CD14-positive monocyte (primary cell): ENCODE measurements around the gene CFAP92. TPM values are rescaled to one million over a fixed set of nuclear protein-coding genes. Genes with fewer than 3 reads are reported as not detected.

Source experiments
- DNase-seq, 3 donors: peaks; one replicate each; pipeline ENCODE4 v3.0.0-alpha.2; 2011 to 2022
- H2AFZ ChIP-seq: 2 replicates; pipeline ENCODE4 v1.6.0; 2012; ENCODE audit warnings: mild to moderate bottlenecking, low read depth, low read length, inconsistent platforms; ENCODE audit not compliant: insufficient read depth, poor library complexity, severe bottlenecking
- H3K27ac ChIP-seq, 2 donors: 1 replicate in 1 of 2; 2 replicates in 1 of 2; pipeline ENCODE4 v1.5.1; 2012 to 2013; ENCODE audit warnings: low read length in 2 of 2, control low read depth in 1 of 2, inconsistent platforms in 1 of 2, low read depth in 1 of 2, mild to moderate bottlenecking in 1 of 2
- H3K27me3 ChIP-seq, 2 donors: one replicate each; pipeline versions ENCODE4 v1.6.0 to v1.6.1; 2011 to 2013; ENCODE audit warnings: low read length in 2 of 2; ENCODE audit not compliant: control insufficient read depth in 2 of 2, insufficient read depth in 2 of 2
- H3K36me3 ChIP-seq, 2 donors: replicated peaks in 1 of 2; 1 replicate in 1 of 2; 2 replicates in 1 of 2; pipeline versions ENCODE4 v1.5.1 to v1.6.1; 2012 to 2013; ENCODE audit warnings: low read length in 2 of 2, control low read depth in 1 of 2, inconsistent platforms in 1 of 2, mild to moderate bottlenecking in 1 of 2; ENCODE audit not compliant: insufficient read depth in 2 of 2, control insufficient read depth in 1 of 2
- H3K4me1 ChIP-seq, 2 donors: 1 replicate in 1 of 2; 2 replicates in 1 of 2; pipeline versions ENCODE4 v1.5.1 to v1.6.1; 2012 to 2013; ENCODE audit warnings: low read length in 2 of 2, control low read depth in 1 of 2, inconsistent platforms in 1 of 2, mild to moderate bottlenecking in 1 of 2, moderate library complexity in 1 of 2; ENCODE audit not compliant: insufficient read depth in 2 of 2, control insufficient read depth in 1 of 2
- H3K4me2 ChIP-seq: replicated peaks from 2 replicates; pipeline ENCODE3; 2012; ENCODE audit warnings: low read length, moderate library complexity, mild to moderate bottlenecking; ENCODE audit not compliant: poor library complexity, severe bottlenecking; ENCODE audit errors: extremely low read depth
- H3K4me3 ChIP-seq, 3 experiments: fragments of 200-600 bp in 1 of 3; sonication (generic) in 1 of 3; replicated peaks in 1 of 3; 1 replicate in 2 of 3; 2 replicates in 1 of 3; pipeline ENCODE4 v1.5.1; 2011 to 2013; ENCODE audit warnings: low read length in 3 of 3, mild to moderate bottlenecking in 3 of 3, control low read depth in 2 of 3, low read depth in 2 of 3, inconsistent platforms in 1 of 3, moderate library complexity in 1 of 3
- H3K79me2 ChIP-seq: 2 replicates; pipeline ENCODE4 v1.6.0; 2012; ENCODE audit warnings: mild to moderate bottlenecking, control low read depth, inconsistent platforms, low read length, moderate library complexity; ENCODE audit not compliant: insufficient read depth
- H3K9ac ChIP-seq: 2 replicates; pipeline ENCODE4 v1.6.0; 2017; ENCODE audit warnings: low read length, mild to moderate bottlenecking; ENCODE audit not compliant: insufficient read depth, poor library complexity, severe bottlenecking
- H3K9me3 ChIP-seq, 2 donors: replicated peaks in 1 of 2; 1 replicate in 1 of 2; 2 replicates in 1 of 2; pipeline versions ENCODE4 v1.5.1 to v1.6.1; 2012 to 2013; ENCODE audit warnings: low read length in 2 of 2, control low read depth in 1 of 2; ENCODE audit not compliant: control insufficient read depth in 1 of 2, insufficient read depth in 1 of 2
- H4K20me1 ChIP-seq: 2 replicates; pipeline ENCODE4 v1.6.0; 2012; ENCODE audit warnings: mild to moderate bottlenecking, low read length, control low read depth, moderate library complexity; ENCODE audit not compliant: insufficient read depth
- H3K27ac Mint-ChIP-seq, 7 donors: one replicate each; pipeline ENCODE4 v1.8.0; 2020; ENCODE audit warnings: mild to moderate bottlenecking in 7 of 7, mixed read lengths in 7 of 7, moderate library complexity in 6 of 7, inconsistent platforms in 2 of 7
- H3K27me3 Mint-ChIP-seq, 3 donors: one replicate each; pipeline ENCODE4 v1.8.0; 2021 to 2022; ENCODE audit warnings: low read depth in 3 of 3, mild to moderate bottlenecking in 3 of 3, mixed read lengths in 3 of 3, moderate library complexity in 3 of 3, inconsistent platforms in 1 of 3
- H3K36me3 Mint-ChIP-seq, 2 donors: one replicate each; pipeline ENCODE4 v1.8.0; 2020; ENCODE audit warnings: mixed read lengths in 2 of 2, inconsistent platforms in 1 of 2, mild to moderate bottlenecking in 1 of 2
- H3K4me1 Mint-ChIP-seq: one replicate; pipeline ENCODE4 v1.8.0; 2020; ENCODE audit warnings: mild to moderate bottlenecking, mixed read lengths
- H3K4me3 Mint-ChIP-seq, 2 donors: one replicate each; pipeline ENCODE4 v1.8.0; 2020; ENCODE audit warnings: mild to moderate bottlenecking in 2 of 2, mixed read lengths in 2 of 2, moderate library complexity in 1 of 2
- H3K9me3 Mint-ChIP-seq, 7 donors: one replicate each; pipeline ENCODE4 v1.8.0; 2020 to 2022; ENCODE audit warnings: mixed read lengths in 7 of 7, mild to moderate bottlenecking in 6 of 7, moderate library complexity in 6 of 7, inconsistent platforms in 2 of 7
- CTCF ChIP-seq: fragments of 200-600 bp; IDR thresholded peaks from one replicate; pipeline ENCODE4 v1.8.0; 2022; ENCODE audit warnings: antibody characterized with exemption, mild to moderate bottlenecking
- WGBS: methylation state at CpG from one replicate; pipeline ENCODE4 v1.1.5; 2013; ENCODE audit warnings: missing lambda C conversion rate; ENCODE audit not compliant: insufficient coverage; 5-methylcytosine and 5-hydroxymethylcytosine counted together
- intact Hi-C, 2 donors: fragments of 100-400 bp; cut with micrococcal nuclease; formaldehyde crosslinking; loops; one replicate each; pipeline versions ENCODE4 v1.15.0 to v1.15.1; 2023
- polyA plus RNA-seq, 3 donors: library from polyadenylated mRNA; depleted of rRNA in 1 of 3; unstranded in 2 of 3; stranded (reverse) in 1 of 3; fragments of 300-500 nt in 2 of 3; fragments of >200 nt in 1 of 3; fragmentation: Illumina TruSeq in 2 of 3; gene quantifications; 1 replicate in 2 of 3; 2 replicates in 1 of 3; pipeline ENCODE4 v1.2.3, GENCODE V29; 2012 to 2021

The CFAP92 gene
- polyA plus RNA-seq, 3 donors: 0.12 to 0.50 (median 0.19) TPM

GRCh38 chr3:128950223-128950938 is 43.5 kb downstream of the CFAP92 start:
- H4K20me1 ChIP-seq: no peaks in the 10 kb centered on the region
- no peak for TF ChIP-seq CTCF
- H3K4me2 ChIP-seq: no peak overlapping the region
- Mint-ChIP-seq H3K4me3 (no peak overlapping the region), H3K36me3 (no peaks in the 10 kb centered on the region), H3K27ac (no peak overlapping the region), H3K9me3 (peaks cover 0 to 7% (median 3%) of the 10 kb centered on the region in 7 donors), H3K4me1 (no peaks in the 10 kb centered on the region), H3K27me3 (peaks cover 4 to 9% (median 6%) of the 10 kb centered on the region in 3 donors)
- no peaks in the 10 kb centered on the region for H3K79me2 ChIP-seq
- WGBS: 81% methylated on average over 15 of the region's 15 CpGs
- no peak overlapping the region for H2AFZ ChIP-seq
- no peak for DNase-seq
- H3K9me3 ChIP-seq: no peaks in the 10 kb centered on the region
- H3K4me3 ChIP-seq: no peak overlapping the region
- no peak overlapping the region for H3K9ac ChIP-seq
- H3K27me3 ChIP-seq: no peaks in the 10 kb centered on the region
- intact Hi-C loops: no loop called here
- H3K36me3 ChIP-seq: no peaks in the 10 kb centered on the region
- H3K4me1 ChIP-seq: no peaks in the 10 kb centered on the region
- no peak overlapping the region for H3K27ac ChIP-seq

GRCh38 chr3:128949158-128949557 is 44.7 kb downstream of the CFAP92 start:
- no peaks in the 10 kb centered on the region for H3K4me1 Mint-ChIP-seq
- 93% methylated on average over 2 of the region's 3 CpGs for WGBS

More at GRCh38 chr3:128949158-128949557, 44.7 kb downstream of the CFAP92 start:
- no peaks in the 10 kb centered on the region for H3K36me3 Mint-ChIP-seq
- Histone ChIP-seq H3K27ac (no peak overlapping the region), H3K27me3 (no peaks in the 10 kb centered on the region), H4K20me1 (no peaks in the 10 kb centered on the region), H3K9ac (no peak overlapping the region), H2AFZ (no peak overlapping the region), H3K79me2 (no peaks in the 10 kb centered on the region), H3K4me3 (no peak overlapping the region), H3K4me2 (no peak overlapping the region), H3K4me1 (no peaks in the 10 kb centered on the region), H3K36me3 (no peaks in the 10 kb centered on the region), H3K9me3 (no peaks in the 10 kb centered on the region)
- H3K4me3 Mint-ChIP-seq: no peak overlapping the region
- H3K27me3 Mint-ChIP-seq: peaks cover 4 to 9% (median 6%) of the 10 kb centered on the region in 3 donors
- TF ChIP-seq CTCF: no peak
- H3K27ac Mint-ChIP-seq: no peak overlapping the region
- intact Hi-C loops: no loop called here
- DNase-seq: no peak
- peaks cover 0 to 7% (median 3%) of the 10 kb centered on the region in 7 donors for H3K9me3 Mint-ChIP-seq
